ENCODE data around the gene ARRDC2.

ARRDC2 gene

DNA sequence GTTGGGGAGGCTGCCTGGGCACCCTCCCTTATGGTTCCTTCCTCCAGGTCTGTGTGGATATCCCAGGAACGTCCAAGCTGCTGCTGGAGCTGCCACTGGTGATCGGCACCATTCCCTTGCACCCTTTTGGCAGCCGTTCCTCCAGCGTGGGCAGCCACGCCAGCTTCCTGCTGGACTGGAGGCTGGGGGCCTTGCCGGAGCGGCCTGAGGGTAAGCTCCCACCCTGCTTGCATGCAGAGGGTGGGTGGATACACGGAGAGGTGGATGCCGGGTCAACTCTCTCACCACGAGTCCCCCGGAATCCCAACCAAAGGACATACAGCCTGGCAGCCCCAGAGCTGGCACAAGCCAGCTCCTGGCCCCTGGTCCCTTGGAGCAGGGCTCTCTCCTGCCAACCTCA lies 2.2 kb downstream of the ARRDC2 start:
- H3K27me3 Mint-ChIP-seq (ENCODE audit: low read depth), result peaks cover 6% of the 10 kb centered on the region
- no peak overlapping the region for H3K27ac Mint-ChIP-seq
- H3K4me1 Mint-ChIP-seq, result peaks cover 11% of the 10 kb centered on the region
- no peak overlapping the region for H3K4me3 Mint-ChIP-seq
- no peaks in the 10 kb centered on the region for H3K36me3 Mint-ChIP-seq (ENCODE audit: low read depth)
- peaks cover 2% of the 10 kb centered on the region for H3K9me3 Mint-ChIP-seq
- TF ChIP-seq, protein P1, sequence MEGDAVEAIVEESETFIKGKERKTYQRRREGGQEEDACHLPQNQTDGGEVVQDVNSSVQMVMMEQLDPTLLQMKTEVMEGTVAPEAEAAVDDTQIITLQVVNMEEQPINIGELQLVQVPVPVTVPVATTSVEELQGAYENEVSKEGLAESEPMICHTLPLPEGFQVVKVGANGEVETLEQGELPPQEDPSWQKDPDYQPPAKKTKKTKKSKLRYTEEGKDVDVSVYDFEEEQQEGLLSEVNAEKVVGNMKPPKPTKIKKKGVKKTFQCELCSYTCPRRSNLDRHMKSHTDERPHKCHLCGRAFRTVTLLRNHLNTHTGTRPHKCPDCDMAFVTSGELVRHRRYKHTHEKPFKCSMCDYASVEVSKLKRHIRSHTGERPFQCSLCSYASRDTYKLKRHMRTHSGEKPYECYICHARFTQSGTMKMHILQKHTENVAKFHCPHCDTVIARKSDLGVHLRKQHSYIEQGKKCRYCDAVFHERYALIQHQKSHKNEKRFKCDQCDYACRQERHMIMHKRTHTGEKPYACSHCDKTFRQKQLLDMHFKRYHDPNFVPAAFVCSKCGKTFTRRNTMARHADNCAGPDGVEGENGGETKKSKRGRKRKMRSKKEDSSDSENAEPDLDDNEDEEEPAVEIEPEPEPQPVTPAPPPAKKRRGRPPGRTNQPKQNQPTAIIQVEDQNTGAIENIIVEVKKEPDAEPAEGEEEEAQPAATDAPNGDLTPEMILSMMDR (IDR thresholded peaks at IDR 0.05; ENCODE audit: unreplicated experiment in 3 of 3), result no peak

- Mint-ChIP-seq H3K27me3 (ENCODE audit: low read depth) (no peaks in the 10 kb centered on the region), H3K4me1 (peaks cover 5% of the 10 kb centered on the region), H3K9me3 (no peaks in the 10 kb centered on the region), H3K36me3 (ENCODE audit: low read depth) (no peaks in the 10 kb centered on the region), H3K27ac (peak overlapping the region in 2 of 3 experiments; percentile 16 to 33), H3K4me3 (no peak overlapping the region)
- TF ChIP-seq, protein P1 (IDR thresholded peaks at IDR 0.05; ENCODE audit: unreplicated experiment in 3 of 3), result no peak
These were observed 5.5 kb downstream of the ARRDC2 start for GRCh38 chr19:18013210-18014111.

- Mint-ChIP-seq H3K4me3 (no peak overlapping the region), H3K27me3 (ENCODE audit: low read depth) (no peaks in the 10 kb centered on the region), H3K27ac (no peak overlapping the region), H3K9me3 (no peaks in the 10 kb centered on the region), H3K36me3 (ENCODE audit: low read depth) (no peaks in the 10 kb centered on the region), H3K4me1 (peaks cover 5% of the 10 kb centered on the region)
- TF ChIP-seq, protein P1 (IDR thresholded peaks at IDR 0.05; ENCODE audit: unreplicated experiment in 3 of 3), result no peak
These were observed 6.2 kb downstream of the ARRDC2 start for GRCh38 chr19:18014197-18014596.

DNA sequence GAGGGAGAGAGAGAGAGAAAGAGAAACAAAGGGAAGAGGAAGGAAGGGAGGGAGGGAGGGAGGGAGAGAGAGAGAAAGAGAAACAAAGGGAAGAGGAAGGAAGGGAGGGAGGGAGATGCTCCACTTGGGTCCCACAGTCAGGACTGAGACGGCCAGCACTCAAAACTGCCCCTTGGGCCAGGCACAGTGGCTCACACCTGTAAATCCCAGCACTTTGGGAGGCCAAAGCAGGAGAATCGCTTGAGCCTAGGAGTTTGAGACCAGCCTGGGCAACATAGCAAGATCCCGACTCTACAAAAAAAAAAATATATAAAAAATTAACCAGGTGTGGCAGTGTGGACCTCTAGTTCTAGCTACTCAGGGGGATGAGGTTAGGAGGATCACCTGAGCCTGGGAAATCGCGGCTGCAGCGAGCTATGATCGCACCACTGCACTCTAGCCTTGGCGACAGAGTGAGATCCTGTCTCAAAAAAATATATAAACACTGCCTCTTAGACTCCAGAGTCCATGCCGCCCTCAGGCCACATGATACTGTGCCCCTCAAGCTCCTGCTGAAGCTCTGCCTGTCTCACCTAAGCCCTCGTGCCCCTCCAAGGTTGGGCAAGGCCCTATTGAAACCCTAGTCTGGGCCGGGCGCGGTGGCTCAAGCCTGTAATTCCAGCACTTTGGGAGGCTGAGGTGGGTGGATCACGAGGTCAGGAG lies 8.4 kb downstream of the ARRDC2 start:
- Mint-ChIP-seq H3K4me3 (no peak overlapping the region), H3K27me3 (ENCODE audit: low read depth) (peaks cover 5% of the 10 kb centered on the region), H3K36me3 (ENCODE audit: low read depth) (no peaks in the 10 kb centered on the region), H3K27ac (no peak overlapping the region), H3K9me3 (no peaks in the 10 kb centered on the region), H3K4me1 (peaks cover 5% of the 10 kb centered on the region)
- TF ChIP-seq, protein P1 (IDR thresholded peaks at IDR 0.05; ENCODE audit: unreplicated experiment in 3 of 3), result no peak

- H3K4me1 Mint-ChIP-seq, result peaks cover 10% of the 10 kb centered on the region
- TF ChIP-seq, protein P1 (IDR thresholded peaks at IDR 0.05; ENCODE audit: unreplicated experiment in 3 of 3), result no peak
- H3K36me3 Mint-ChIP-seq (ENCODE audit: low read depth), result no peaks in the 10 kb centered on the region
- H3K9me3 Mint-ChIP-seq, result no peaks in the 10 kb centered on the region
- no peak overlapping the region for H3K4me3 Mint-ChIP-seq
- H3K27ac Mint-ChIP-seq, result no peak overlapping the region
- H3K27me3 Mint-ChIP-seq (ENCODE audit: low read depth), result peaks cover 5% of the 10 kb centered on the region
These were observed 9.5 kb downstream of the ARRDC2 start for GRCh38 chr19:18017275-18018083.
